Measurements from ENCODE around the gene NTM. TPM values are rescaled to one million over a fixed set of nuclear protein-coding genes. Genes with fewer than 3 reads are reported as not detected.
A peak's percentile ranks its signal among the peaks of the same experiment; 100 is the strongest.

NTM gene
- total RNA-seq, 4 donors from 2014 or later = 1.4 to 2.8 (median 1.7) TPM

GRCh38 chr11:132101881-132102280 is 731.5 kb downstream of the NTM start:
- H3K36me3 ChIP-seq = no peaks in the 10 kb centered on the region
- no peaks in the 10 kb centered on the region for H3K27me3 ChIP-seq
- H3K27ac ChIP-seq = no peak overlapping the region
- no peaks in the 10 kb centered on the region for H3K4me1 ChIP-seq
- no peak for DNase-seq
- H3K4me3 ChIP-seq = no peak overlapping the region
- H3K9me3 ChIP-seq = no peaks in the 10 kb centered on the region
- TF ChIP-seq CTCF (IDR thresholded peaks at IDR 0.05) (no peak), POLR2A (IDR thresholded peaks at IDR 0.05) (no peak)

GRCh38 chr11:132103021-132103420 is 732.6 kb downstream of the NTM start:
- Histone ChIP-seq H3K4me3 (no peak overlapping the region), H3K9me3 (no peaks in the 10 kb centered on the region), H3K27me3 (no peaks in the 10 kb centered on the region), H3K36me3 (no peaks in the 10 kb centered on the region), H3K4me1 (no peaks in the 10 kb centered on the region), H3K27ac (no peak overlapping the region)
- TF ChIP-seq POLR2A (IDR thresholded peaks at IDR 0.05) (no peak), CTCF (IDR thresholded peaks at IDR 0.05) (no peak)
- no peak for DNase-seq

GRCh38 chr11:132106096-132106982 is 735.9 kb downstream of the NTM start:
- no peaks in the 10 kb centered on the region for H3K36me3 ChIP-seq
- H3K4me3 ChIP-seq = no peak overlapping the region
- no peaks in the 10 kb centered on the region for H3K27me3 ChIP-seq
- no peaks in the 10 kb centered on the region for H3K9me3 ChIP-seq
- no peak for DNase-seq
- no peak for TF ChIP-seq POLR2A (IDR thresholded peaks at IDR 0.05)
- TF ChIP-seq CTCF (IDR thresholded peaks at IDR 0.05) = no peak
- H3K27ac ChIP-seq = no peak overlapping the region
- H3K4me1 ChIP-seq = no peaks in the 10 kb centered on the region

GRCh38 chr11:132111316-132111715 is 740.9 kb downstream of the NTM start:
- no peaks in the 10 kb centered on the region for H3K4me1 ChIP-seq
- H3K27me3 ChIP-seq = no peaks in the 10 kb centered on the region
- no peaks in the 10 kb centered on the region for H3K36me3 ChIP-seq
- no peak overlapping the region for H3K4me3 ChIP-seq
- no peak for DNase-seq
- peak overlapping the region in 1 of 4 donors; percentile 18 for H3K27ac ChIP-seq
- no peaks in the 10 kb centered on the region for H3K9me3 ChIP-seq
- TF ChIP-seq POLR2A (IDR thresholded peaks at IDR 0.05) = no peak
- TF ChIP-seq CTCF (IDR thresholded peaks at IDR 0.05) = no peak

GRCh38 chr11:132111838-132112237 is 741.4 kb downstream of the NTM start:
- no peaks in the 10 kb centered on the region for H3K27me3 ChIP-seq
- no peaks in the 10 kb centered on the region for H3K9me3 ChIP-seq
- H3K27ac ChIP-seq = peak overlapping the region in 1 of 4 donors; percentile 18
- DNase-seq = no peak
- no peaks in the 10 kb centered on the region for H3K4me1 ChIP-seq
- TF ChIP-seq CTCF (IDR thresholded peaks at IDR 0.05) (no peak), POLR2A (IDR thresholded peaks at IDR 0.05) (no peak)
- no peak overlapping the region for H3K4me3 ChIP-seq
- no peaks in the 10 kb centered on the region for H3K36me3 ChIP-seq

Data from Peyer's patch (tissue), 4 donors.